Hepatocyte (in vitro differentiated cells): ENCODE measurements around the gene DDX39A. TPM values are rescaled to one million over a fixed set of nuclear protein-coding genes. Genes with fewer than 3 reads are reported as not detected.
"Not testable (repeated sequence)": the region's sequence is repeated elsewhere in the genome, so short reads cannot be mapped to it uniquely, and the experiment has no call there.

Experiments used
- DNase-seq: peaks from one replicate; pipeline ENCODE4 v3.0.0-alpha.2; 2016; ENCODE audit warnings: low spot score
- H2AFZ ChIP-seq: fragments of 200-600 bp; sonication (generic); 2 replicates; pipeline ENCODE4 v1.6.0; 2016; ENCODE audit warnings: antibody characterized with exemption, mild to moderate bottlenecking
- H3K27ac ChIP-seq: fragments of 200-600 bp; sonication (generic); 2 replicates; pipeline ENCODE4 v1.5.1; 2016; ENCODE audit warnings: mild to moderate bottlenecking
- H3K27me3 ChIP-seq: fragments of 200-600 bp; sonication (generic); 2 replicates; pipeline ENCODE4 v1.6.1; 2016
- H3K36me3 ChIP-seq: fragments of 200-600 bp; sonication (generic); replicated peaks from 2 replicates; pipeline ENCODE4 v1.5.1; 2016; ENCODE audit warnings: low read depth; ENCODE audit not compliant: insufficient read depth
- H3K4me1 ChIP-seq: fragments of 200-600 bp; sonication (generic); 2 replicates; pipeline ENCODE4 v1.5.1; 2016; ENCODE audit warnings: mild to moderate bottlenecking, moderate library complexity; ENCODE audit not compliant: insufficient read depth
- H3K4me2 ChIP-seq: fragments of 200-600 bp; sonication (generic); 2 replicates; pipeline ENCODE4 v1.6.0; 2016
- H3K4me3 ChIP-seq: fragments of 200-600 bp; sonication (generic); 2 replicates; pipeline ENCODE4 v1.5.1; 2016; ENCODE audit warnings: mild to moderate bottlenecking
- H3K79me2 ChIP-seq: fragments of 200-600 bp; sonication (generic); 2 replicates; pipeline ENCODE4 v1.6.0; 2017; ENCODE audit warnings: mild to moderate bottlenecking
- H3K9me2 ChIP-seq: fragments of 200-600 bp; sonication (generic); replicated peaks from 2 replicates; pipeline ENCODE4 v1.6.0; 2017; ENCODE audit warnings: mild to moderate bottlenecking; ENCODE audit not compliant: insufficient read depth
- H3K9me3 ChIP-seq: fragments of 200-600 bp; sonication (generic); 2 replicates; pipeline ENCODE4 v1.5.1; 2016; ENCODE audit warnings: low read depth, mild to moderate bottlenecking
- H4K20me1 ChIP-seq: fragments of 200-600 bp; sonication (generic); 2 replicates; pipeline ENCODE4 v1.6.0; 2016; ENCODE audit warnings: mild to moderate bottlenecking; ENCODE audit not compliant: insufficient read depth, poor library complexity, severe bottlenecking
- EZH2 ChIP-seq: fragments of 200-600 bp; sonication (generic); IDR thresholded peaks from 2 replicates; pipeline ENCODE4 v1.6.1; 2016; ENCODE audit warnings: antibody characterized with exemption, mild to moderate bottlenecking, borderline replicate concordance
- EZH2phosphoT487 ChIP-seq: fragments of 200-600 bp; sonication (generic); IDR thresholded peaks from one replicate; pipeline ENCODE4 v1.6.1; 2018; ENCODE audit warnings: antibody characterized with exemption, mild to moderate bottlenecking, low read depth, moderate library complexity; ENCODE audit not compliant: unreplicated experiment, severe bottlenecking
- WGBS: methylation state at CpG from one replicate; pipeline ENCODE4 v1.1.6; 2016; ENCODE audit warnings: low lambda C conversion rate; ENCODE audit errors: missing lambda C conversion rate; 5-methylcytosine and 5-hydroxymethylcytosine counted together
- polyA plus RNA-seq: library from polyadenylated mRNA; unstranded; fragments of >200 nt; fragmentation: Nextera tagmentation; extraction: Ambion mirVana; gene quantifications from 2 replicates; pipeline ENCODE4 v1.2.1, GENCODE V29; 2016
- total RNA-seq: library from RNA; depleted of rRNA; stranded (reverse); fragments of >200 nt; gene quantifications from 2 replicates; pipeline ENCODE4 v1.2.3, GENCODE V29; 2014
- TF ChIP-seq, protein P1 (sequence below): fragments of 200-600 bp; sonication (generic); IDR thresholded peaks from 2 replicates; pipeline ENCODE4 v1.5.1; 2016; ENCODE audit warnings: antibody characterized with exemption, mild to moderate bottlenecking; ENCODE audit not compliant: poor library complexity

The DDX39A gene
- total and polyA plus RNA-seq, 2 experiments from 2014 or later = 79.2 to 106 TPM

DNA sequence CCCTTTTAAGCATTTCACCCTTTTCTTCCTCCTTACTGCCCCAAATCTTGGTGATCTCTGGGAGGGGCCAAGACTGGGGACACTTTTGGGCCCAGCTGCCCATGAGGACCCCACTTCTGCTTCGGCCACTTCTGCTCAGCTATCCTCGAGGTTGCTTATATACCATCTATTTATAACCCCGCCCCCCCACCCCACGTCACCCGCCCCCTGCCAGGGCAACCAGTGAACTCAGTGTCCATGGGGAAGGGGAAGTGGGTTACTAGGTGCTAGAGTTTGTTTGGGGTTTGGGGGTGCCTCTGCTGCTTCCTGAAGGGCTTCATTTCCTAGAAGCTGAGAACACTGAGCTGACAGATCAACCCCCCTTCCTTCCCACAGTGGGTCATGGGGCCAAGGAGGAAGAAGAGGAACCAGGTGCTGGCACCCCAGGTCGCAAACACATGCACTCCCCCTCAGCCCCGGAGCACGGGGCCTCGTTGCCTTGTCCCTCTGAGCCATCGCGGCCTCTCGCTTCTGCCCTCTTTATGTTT, 44.0 kb downstream of the DDX39A start:
- WGBS = 75% methylated on average over 12 of the region's 12 CpGs
- H3K79me2 ChIP-seq = no peaks in the 10 kb centered on the region
- no peaks in the 10 kb centered on the region for H3K36me3 ChIP-seq
- TF ChIP-seq EZH2 (no peak), EZH2phosphoT487 (no peak)
- TF ChIP-seq, protein P1, sequence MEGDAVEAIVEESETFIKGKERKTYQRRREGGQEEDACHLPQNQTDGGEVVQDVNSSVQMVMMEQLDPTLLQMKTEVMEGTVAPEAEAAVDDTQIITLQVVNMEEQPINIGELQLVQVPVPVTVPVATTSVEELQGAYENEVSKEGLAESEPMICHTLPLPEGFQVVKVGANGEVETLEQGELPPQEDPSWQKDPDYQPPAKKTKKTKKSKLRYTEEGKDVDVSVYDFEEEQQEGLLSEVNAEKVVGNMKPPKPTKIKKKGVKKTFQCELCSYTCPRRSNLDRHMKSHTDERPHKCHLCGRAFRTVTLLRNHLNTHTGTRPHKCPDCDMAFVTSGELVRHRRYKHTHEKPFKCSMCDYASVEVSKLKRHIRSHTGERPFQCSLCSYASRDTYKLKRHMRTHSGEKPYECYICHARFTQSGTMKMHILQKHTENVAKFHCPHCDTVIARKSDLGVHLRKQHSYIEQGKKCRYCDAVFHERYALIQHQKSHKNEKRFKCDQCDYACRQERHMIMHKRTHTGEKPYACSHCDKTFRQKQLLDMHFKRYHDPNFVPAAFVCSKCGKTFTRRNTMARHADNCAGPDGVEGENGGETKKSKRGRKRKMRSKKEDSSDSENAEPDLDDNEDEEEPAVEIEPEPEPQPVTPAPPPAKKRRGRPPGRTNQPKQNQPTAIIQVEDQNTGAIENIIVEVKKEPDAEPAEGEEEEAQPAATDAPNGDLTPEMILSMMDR = no peak
- no peaks in the 10 kb centered on the region for H3K27me3 ChIP-seq
- no peak overlapping the region for H3K4me3 ChIP-seq
- no peak for DNase-seq
- H2AFZ ChIP-seq = no peak overlapping the region
- no peaks in the 10 kb centered on the region for H3K9me3 ChIP-seq
- H3K4me1 ChIP-seq = peaks cover 11% of the 10 kb centered on the region
- no peaks in the 10 kb centered on the region for H3K9me2 ChIP-seq
- H3K4me2 ChIP-seq = no peak overlapping the region
- no peaks in the 10 kb centered on the region for H4K20me1 ChIP-seq
- H3K27ac ChIP-seq = peak overlapping the region; percentile 60

DNA sequence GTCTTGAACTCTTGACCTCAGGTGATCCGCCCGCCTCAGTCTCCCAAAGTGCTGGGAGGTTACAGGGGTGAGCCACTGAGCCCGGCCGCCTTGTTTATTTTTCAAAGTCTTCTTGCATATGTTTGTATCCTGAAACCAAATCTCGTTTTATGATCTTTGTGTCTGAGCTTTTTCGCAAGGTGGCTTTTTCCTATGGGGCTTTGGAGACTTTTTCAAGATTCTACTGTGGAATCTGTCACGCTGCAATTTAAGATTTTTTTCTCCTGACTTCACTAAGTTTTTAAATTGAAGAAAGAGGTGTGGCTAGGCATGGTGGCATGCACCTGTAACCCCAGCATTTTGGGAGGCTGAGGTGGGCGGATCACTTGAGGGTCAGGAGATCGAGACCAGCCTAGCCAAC, 44.8 kb downstream of the DDX39A start:
- WGBS = 89% methylated on average over 9 of the region's 9 CpGs
- not testable (repeated sequence) for H3K27ac ChIP-seq, H3K4me2 ChIP-seq, H2AFZ ChIP-seq, H4K20me1 ChIP-seq, H3K36me3 ChIP-seq, DNase-seq, H3K4me3 ChIP-seq, H3K79me2 ChIP-seq, H3K27me3 ChIP-seq, H3K9me2 ChIP-seq, H3K9me3 ChIP-seq
- H3K4me1 ChIP-seq = peaks cover 11% of the 10 kb centered on the region

DNA sequence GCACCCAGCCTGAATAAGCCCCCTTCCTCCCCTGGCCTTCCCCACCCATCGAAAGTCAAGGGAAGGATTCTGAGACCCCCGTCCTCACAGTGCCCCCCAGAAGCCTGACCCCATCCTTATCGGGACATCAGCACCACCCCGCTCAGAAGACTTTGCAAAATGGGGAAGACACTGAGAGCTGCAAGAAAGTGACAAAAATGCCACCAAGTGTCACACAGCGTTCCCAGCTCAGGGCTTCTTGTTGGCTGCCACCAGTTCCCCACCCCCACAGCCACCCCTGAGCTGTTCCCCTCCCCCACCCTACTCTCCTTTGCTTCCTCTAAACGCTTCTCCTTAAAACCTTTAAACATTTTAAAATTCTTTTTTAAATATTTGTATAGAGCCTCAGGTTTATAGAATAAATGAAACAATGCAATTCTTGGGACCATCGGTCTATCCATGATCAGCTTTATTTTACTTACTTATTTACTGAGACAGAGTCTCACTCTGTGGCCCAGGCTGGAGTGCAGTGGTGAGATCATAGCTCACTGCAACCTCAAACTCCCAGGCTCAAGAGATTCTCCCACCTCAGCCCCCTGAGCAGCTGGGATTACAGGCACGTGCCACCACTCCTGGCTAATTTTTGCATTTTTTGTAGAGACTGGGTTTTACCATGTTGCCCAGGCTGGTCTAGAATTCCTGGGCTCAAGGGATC, 46.6 kb downstream of the DDX39A start:
- H3K27me3 ChIP-seq, H3K27ac ChIP-seq, H3K4me3 ChIP-seq, H3K4me2 ChIP-seq, DNase-seq, H3K9me3 ChIP-seq, H3K79me2 ChIP-seq, H4K20me1 ChIP-seq, H2AFZ ChIP-seq, H3K36me3 ChIP-seq, H3K9me2 ChIP-seq: not testable (repeated sequence)
- WGBS = 69% methylated on average over 8 of the region's 8 CpGs
- peaks cover 11% of the 10 kb centered on the region for H3K4me1 ChIP-seq

DNA sequence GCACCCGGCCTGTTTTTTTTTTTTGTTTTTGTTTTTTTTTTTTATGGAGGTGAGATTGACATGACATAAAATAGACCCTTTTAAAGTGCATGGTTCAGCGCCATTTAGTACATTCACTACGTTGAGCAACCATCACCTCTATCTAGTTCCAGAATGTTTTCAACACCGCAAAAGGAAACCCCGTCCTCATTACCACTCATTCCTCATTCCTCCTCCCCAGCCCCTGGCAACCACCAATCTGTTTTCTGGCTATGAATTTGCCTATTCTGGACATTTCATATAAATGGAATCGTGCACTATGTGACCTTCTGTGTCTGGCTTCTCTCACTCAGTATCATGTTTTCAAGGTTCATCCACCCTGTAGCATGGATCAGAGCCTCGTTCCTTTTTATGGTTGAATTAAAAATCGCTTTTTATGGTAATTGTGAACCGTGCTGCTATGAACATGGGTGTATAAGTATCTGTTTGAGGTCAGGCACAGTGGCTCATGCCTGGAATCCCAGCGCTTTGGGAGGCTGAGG, 47.8 kb downstream of the DDX39A start:
- Histone ChIP-seq H3K36me3 (no peaks in the 10 kb centered on the region), H3K4me2 (no peak overlapping the region), H2AFZ (no peak overlapping the region), H3K4me3 (no peak overlapping the region), H3K9me2 (no peaks in the 10 kb centered on the region), H3K27ac (no peak overlapping the region), H3K4me1 (peaks cover 11% of the 10 kb centered on the region), H3K79me2 (no peaks in the 10 kb centered on the region), H3K27me3 (no peaks in the 10 kb centered on the region), H4K20me1 (no peaks in the 10 kb centered on the region), H3K9me3 (no peaks in the 10 kb centered on the region)
- TF ChIP-seq EZH2phosphoT487 (no peak), EZH2 (no peak)
- TF ChIP-seq, protein P1 = no peak
- WGBS = 88% methylated on average over 10 of the region's 10 CpGs
- no peak for DNase-seq
